GM12891 (cell line): ENCODE data around the gene RPL5.

Experiments
- POLR2A ChIP-seq: IDR thresholded peaks from 2 replicates; pipeline ENCODE4 v1.6.1; 2011; ENCODE audit warnings: low read depth, low read length, control low read depth
- POLR2AphosphoS5 ChIP-seq: IDR thresholded peaks from 2 replicates; pipeline ENCODE4 v1.6.1; 2011; ENCODE audit warnings: low read depth, low read length, control low read depth

GRCh38 chr1:92820551-92820950, 11.3 kb upstream of the RPL5 start:
- TF ChIP-seq POLR2A (no peak), POLR2AphosphoS5 (no peak)
